GM19238 (cell line): ENCODE measurements around the gene USP17L26.
"Not testable (repeated sequence)": the region's sequence is repeated elsewhere in the genome, so short reads cannot be mapped to it uniquely, and the experiment has no call there.

Experiments
- DNase-seq: peaks from one replicate; pipeline ENCODE4 v3.0.0; 2011; ENCODE audit warnings: low spot score; ENCODE audit not compliant: insufficient read length

The USP17L26 gene, protein sequence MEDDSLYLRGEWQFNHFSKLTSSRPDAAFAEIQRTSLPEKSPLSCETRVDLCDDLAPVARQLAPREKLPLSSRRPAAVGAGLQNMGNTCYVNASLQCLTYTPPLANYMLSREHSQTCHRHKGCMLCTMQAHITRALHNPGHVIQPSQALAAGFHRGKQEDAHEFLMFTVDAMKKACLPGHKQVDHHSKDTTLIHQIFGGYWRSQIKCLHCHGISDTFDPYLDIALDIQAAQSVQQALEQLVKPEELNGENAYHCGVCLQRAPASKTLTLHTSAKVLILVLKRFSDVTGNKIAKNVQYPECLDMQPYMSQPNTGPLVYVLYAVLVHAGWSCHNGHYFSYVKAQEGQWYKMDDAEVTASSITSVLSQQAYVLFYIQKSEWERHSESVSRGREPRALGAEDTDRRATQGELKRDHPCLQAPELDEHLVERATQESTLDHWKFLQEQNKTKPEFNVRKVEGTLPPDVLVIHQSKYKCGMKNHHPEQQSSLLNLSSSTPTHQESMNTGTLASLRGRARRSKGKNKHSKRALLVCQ

DNA sequence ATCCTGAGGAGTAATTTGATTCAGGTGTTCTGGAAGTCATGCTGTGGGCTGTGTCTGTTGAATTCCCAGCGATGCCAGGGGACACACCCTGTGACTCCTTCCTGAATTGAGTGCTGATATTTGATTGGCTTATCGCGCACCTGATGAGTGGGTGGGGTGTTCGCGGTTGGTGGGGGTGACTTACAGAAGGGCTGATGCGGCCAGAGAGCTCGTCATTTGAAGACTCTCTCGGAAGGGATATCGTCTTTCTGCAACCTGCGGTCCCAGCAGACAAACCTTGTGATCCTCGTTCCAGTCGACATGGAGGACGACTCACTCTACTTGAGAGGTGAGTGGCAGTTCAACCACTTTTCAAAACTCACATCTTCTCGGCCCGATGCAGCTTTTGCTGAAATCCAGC lies at the start of gene USP17L26:
Gene USP17L26 (plus strand): TSS at position 301 of the 400 bp plus-strand sequence. CDS start 0 bp downstream, at position 301.
- DNase-seq, result not testable (repeated sequence)

DNA sequence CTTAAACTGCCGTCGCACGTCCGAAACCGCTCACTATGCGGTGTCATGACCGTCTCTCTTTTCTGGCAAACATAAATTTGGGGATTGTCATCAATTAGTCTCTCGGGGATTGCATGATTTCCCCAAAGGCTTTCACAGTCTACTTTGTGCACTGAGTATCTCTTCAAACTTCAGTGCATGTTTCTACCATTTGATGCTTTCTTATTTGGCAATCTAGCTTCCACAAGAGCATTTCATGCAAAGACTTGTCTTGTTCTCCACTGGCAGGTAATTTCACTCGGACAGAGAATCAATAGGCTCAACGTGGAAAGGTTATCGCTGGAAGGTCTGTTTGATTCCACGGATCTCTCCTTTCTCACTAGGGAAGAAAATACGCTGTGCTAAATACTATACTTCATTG lies 10.3 kb upstream of the USP17L26 start:
- DNase-seq, result not testable (repeated sequence)

DNA sequence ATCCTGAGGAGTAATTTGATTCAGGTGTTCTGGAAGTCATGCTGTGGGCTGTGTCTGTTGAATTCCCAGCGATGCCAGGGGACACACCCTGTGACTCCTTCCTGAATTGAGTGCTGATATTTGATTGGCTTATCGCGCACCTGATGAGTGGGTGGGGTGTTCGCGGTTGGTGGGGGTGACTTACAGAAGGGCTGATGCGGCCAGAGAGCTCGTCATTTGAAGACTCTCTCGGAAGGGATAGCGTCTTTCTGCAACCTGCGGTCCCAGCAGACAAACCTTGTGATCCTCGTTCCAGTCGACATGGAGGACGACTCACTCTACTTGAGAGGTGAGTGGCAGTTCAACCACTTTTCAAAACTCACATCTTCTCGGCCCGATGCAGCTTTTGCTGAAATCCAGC lies 9.6 kb upstream of the USP17L26 start, which contains the start of gene USP17L24:
Gene USP17L24 (plus strand): TSS at position 301 of the 400 bp plus-strand sequence. CDS start 0 bp downstream, at position 301.
- DNase-seq, result not testable (repeated sequence)

DNA sequence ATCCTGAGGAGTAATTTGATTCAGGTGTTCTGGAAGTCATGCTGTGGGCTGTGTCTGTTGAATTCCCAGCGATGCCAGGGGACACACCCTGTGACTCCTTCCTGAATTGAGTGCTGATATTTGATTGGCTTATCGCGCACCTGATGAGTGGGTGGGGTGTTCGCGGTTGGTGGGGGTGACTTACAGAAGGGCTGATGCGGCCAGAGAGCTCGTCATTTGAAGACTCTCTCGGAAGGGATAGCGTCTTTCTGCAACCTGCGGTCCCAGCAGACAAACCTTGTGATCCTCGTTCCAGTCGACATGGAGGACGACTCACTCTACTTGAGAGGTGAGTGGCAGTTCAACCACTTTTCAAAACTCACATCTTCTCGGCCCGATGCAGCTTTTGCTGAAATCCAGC lies 4.8 kb upstream of the USP17L26 start, which contains the start of gene USP17L25:
Gene USP17L25 (plus strand): TSS at position 301 of the 400 bp plus-strand sequence. CDS start 0 bp downstream, at position 301.
- DNase-seq, result not testable (repeated sequence)

- DNase-seq, result not testable (repeated sequence)
These were observed 4.6 kb downstream of the USP17L26 start, which contains the start of gene USP17L5 for GRCh38 chr4:9339103-9339502. Gene USP17L5, plus strand, starts transcription at chr4:9339403. Its CDS starts 0 bp downstream, at chr4:9339403.

DNA sequence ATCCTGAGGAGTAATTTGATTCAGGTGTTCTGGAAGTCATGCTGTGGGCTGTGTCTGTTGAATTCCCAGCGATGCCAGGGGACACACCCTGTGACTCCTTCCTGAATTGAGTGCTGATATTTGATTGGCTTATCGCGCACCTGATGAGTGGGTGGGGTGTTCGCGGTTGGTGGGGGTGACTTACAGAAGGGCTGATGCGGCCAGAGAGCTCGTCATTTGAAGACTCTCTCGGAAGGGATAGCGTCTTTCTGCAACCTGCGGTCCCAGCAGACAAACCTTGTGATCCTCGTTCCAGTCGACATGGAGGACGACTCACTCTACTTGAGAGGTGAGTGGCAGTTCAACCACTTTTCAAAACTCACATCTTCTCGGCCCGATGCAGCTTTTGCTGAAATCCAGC lies 9.4 kb downstream of the USP17L26 start, which contains the start of gene USP17L27:
Gene USP17L27 (plus strand): TSS at position 301 of the 400 bp plus-strand sequence. CDS start 0 bp downstream, at position 301.
- not testable (repeated sequence) for DNase-seq

DNA sequence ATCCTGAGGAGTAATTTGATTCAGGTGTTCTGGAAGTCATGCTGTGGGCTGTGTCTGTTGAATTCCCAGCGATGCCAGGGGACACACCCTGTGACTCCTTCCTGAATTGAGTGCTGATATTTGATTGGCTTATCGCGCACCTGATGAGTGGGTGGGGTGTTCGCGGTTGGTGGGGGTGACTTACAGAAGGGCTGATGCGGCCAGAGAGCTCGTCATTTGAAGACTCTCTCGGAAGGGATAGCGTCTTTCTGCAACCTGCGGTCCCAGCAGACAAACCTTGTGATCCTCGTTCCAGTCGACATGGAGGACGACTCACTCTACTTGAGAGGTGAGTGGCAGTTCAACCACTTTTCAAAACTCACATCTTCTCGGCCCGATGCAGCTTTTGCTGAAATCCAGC lies 14.1 kb downstream of the USP17L26 start, which contains the start of gene USP17L28:
Gene USP17L28 (plus strand): TSS at position 301 of the 400 bp plus-strand sequence. CDS start 0 bp downstream, at position 301.
- not testable (repeated sequence) for DNase-seq

GRCh38 chr4:9350866-9351265 lies 16.4 kb downstream of the USP17L26 start:
- DNase-seq, result not testable (repeated sequence)

- not testable (repeated sequence) for DNase-seq
These were observed 18.9 kb downstream of the USP17L26 start, which contains the start of gene USP17L29 for GRCh38 chr4:9353338-9353737. Gene USP17L29, plus strand, starts transcription at chr4:9353638. Its CDS starts 0 bp downstream, at chr4:9353638.

DNA sequence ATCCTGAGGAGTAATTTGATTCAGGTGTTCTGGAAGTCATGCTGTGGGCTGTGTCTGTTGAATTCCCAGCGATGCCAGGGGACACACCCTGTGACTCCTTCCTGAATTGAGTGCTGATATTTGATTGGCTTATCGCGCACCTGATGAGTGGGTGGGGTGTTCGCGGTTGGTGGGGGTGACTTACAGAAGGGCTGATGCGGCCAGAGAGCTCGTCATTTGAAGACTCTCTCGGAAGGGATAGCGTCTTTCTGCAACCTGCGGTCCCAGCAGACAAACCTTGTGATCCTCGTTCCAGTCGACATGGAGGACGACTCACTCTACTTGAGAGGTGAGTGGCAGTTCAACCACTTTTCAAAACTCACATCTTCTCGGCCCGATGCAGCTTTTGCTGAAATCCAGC lies 28.4 kb downstream of the USP17L26 start, which contains the start of gene USP17L30:
Gene USP17L30 (plus strand): TSS at position 301 of the 400 bp plus-strand sequence. CDS start 0 bp downstream, at position 301.
- DNase-seq, result not testable (repeated sequence)

DNA sequence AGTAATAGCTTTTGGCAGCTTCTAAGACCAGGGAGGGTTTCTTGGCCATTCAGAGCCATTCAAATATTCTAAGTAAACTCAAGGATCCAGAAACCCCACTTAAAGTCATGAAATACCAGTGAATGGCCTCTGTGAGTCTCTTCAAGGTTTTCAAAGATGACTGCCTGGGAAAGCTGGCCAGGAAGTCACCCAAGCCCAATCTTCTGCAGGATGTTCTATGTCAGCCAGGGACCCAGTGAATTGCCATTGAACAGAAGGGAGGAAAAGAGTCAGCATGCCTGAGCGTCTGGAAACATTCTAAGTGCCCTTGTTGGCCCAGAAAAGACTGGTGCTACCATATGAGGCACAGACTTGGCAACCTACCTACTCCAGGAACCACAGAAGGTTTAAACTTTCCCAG lies 45.4 kb downstream of the USP17L26 start:
- DNase-seq, result not testable (repeated sequence)

GRCh38 chr4:9381012-9381534 lies 46.6 kb downstream of the USP17L26 start:
- DNase-seq, result not testable (repeated sequence)

- DNase-seq, result no peak
These were observed 49.7 kb downstream of the USP17L26 start for GRCh38 chr4:9384126-9384525.
